ENCODE measurements around the gene NXT1. TPM values are rescaled to one million over a fixed set of nuclear protein-coding genes. Genes with fewer than 3 reads are reported as not detected.

The NXT1 gene
- total RNA-seq, 1 donor from 2014 or later: 21.2 TPM

- no peak for TF ChIP-seq CTCF (IDR thresholded peaks at IDR 0.05; ENCODE audit: unreplicated experiment)
- H3K27me3 Mint-ChIP-seq: no peaks in the 10 kb centered on the region
- peaks cover 27% of the 10 kb centered on the region for H3K36me3 Mint-ChIP-seq (ENCODE audit: insufficient read depth)
- H3K27ac Mint-ChIP-seq: no peak overlapping the region
- H3K9me3 Mint-ChIP-seq (ENCODE audit: low read depth): peaks cover 3% of the 10 kb centered on the region
- H3K4me1 Mint-ChIP-seq (ENCODE audit: low read depth): no peaks in the 10 kb centered on the region
- no peak overlapping the region for H3K4me3 Mint-ChIP-seq (ENCODE audit: low read depth)
- DNase-seq (ENCODE audit: low spot score, unreplicated experiment): no peak
Measured at GRCh38 chr20:23379772-23380171, 29.2 kb downstream of the NXT1 start.

GRCh38 chr20:23381876-23382275 is 31.3 kb downstream of the NXT1 start:
- DNase-seq (ENCODE audit: low spot score, unreplicated experiment): no peak
- no peak overlapping the region for H3K27ac Mint-ChIP-seq
- peaks cover 6% of the 10 kb centered on the region for H3K9me3 Mint-ChIP-seq (ENCODE audit: low read depth)
- H3K36me3 Mint-ChIP-seq (ENCODE audit: insufficient read depth): peaks cover 29% of the 10 kb centered on the region
- H3K4me1 Mint-ChIP-seq (ENCODE audit: low read depth): no peaks in the 10 kb centered on the region
- no peak overlapping the region for H3K4me3 Mint-ChIP-seq (ENCODE audit: low read depth)
- TF ChIP-seq CTCF (IDR thresholded peaks at IDR 0.05; ENCODE audit: unreplicated experiment): no peak
- H3K27me3 Mint-ChIP-seq: no peaks in the 10 kb centered on the region

- H3K36me3 Mint-ChIP-seq (ENCODE audit: insufficient read depth): peaks cover 39% of the 10 kb centered on the region
- no peak for TF ChIP-seq CTCF (IDR thresholded peaks at IDR 0.05; ENCODE audit: unreplicated experiment)
- DNase-seq (ENCODE audit: low spot score, unreplicated experiment): no peak
- H3K4me1 Mint-ChIP-seq (ENCODE audit: low read depth): no peaks in the 10 kb centered on the region
- H3K9me3 Mint-ChIP-seq (ENCODE audit: low read depth): peaks cover 11% of the 10 kb centered on the region
- no peak overlapping the region for H3K4me3 Mint-ChIP-seq (ENCODE audit: low read depth)
- no peaks in the 10 kb centered on the region for H3K27me3 Mint-ChIP-seq
- H3K27ac Mint-ChIP-seq: no peak overlapping the region
Measured at GRCh38 chr20:23386304-23387117, 35.9 kb downstream of the NXT1 start.

GRCh38 chr20:23387118-23387443 is 36.5 kb downstream of the NXT1 start:
- H3K27ac Mint-ChIP-seq: no peak overlapping the region
- DNase-seq (ENCODE audit: low spot score, unreplicated experiment): no peak
- peaks cover 38% of the 10 kb centered on the region for H3K36me3 Mint-ChIP-seq (ENCODE audit: insufficient read depth)
- no peak for TF ChIP-seq CTCF (IDR thresholded peaks at IDR 0.05; ENCODE audit: unreplicated experiment)
- peaks cover 11% of the 10 kb centered on the region for H3K9me3 Mint-ChIP-seq (ENCODE audit: low read depth)
- H3K4me1 Mint-ChIP-seq (ENCODE audit: low read depth): no peaks in the 10 kb centered on the region
- H3K4me3 Mint-ChIP-seq (ENCODE audit: low read depth): no peak overlapping the region
- no peaks in the 10 kb centered on the region for H3K27me3 Mint-ChIP-seq

- Mint-ChIP-seq H3K27ac (peak overlapping the region; percentile 6), H3K9me3 (ENCODE audit: low read depth) (peaks cover 8% of the 10 kb centered on the region), H3K4me1 (ENCODE audit: low read depth) (no peaks in the 10 kb centered on the region), H3K36me3 (ENCODE audit: insufficient read depth) (peaks cover 39% of the 10 kb centered on the region), H3K4me3 (ENCODE audit: low read depth) (no peak overlapping the region), H3K27me3 (no peaks in the 10 kb centered on the region)
- no peak for TF ChIP-seq CTCF (IDR thresholded peaks at IDR 0.05; ENCODE audit: unreplicated experiment)
- DNase-seq (ENCODE audit: low spot score, unreplicated experiment): no peak
Measured at GRCh38 chr20:23390091-23390774, 39.6 kb downstream of the NXT1 start.

Measured in progenitor cell of endocrine pancreas (in vitro differentiated cells).